Tibial artery (tissue), 4 donors: ENCODE data around the gene LMF2.

Experiments
- DNase-seq, 2 donors: peaks; one replicate each; pipeline ENCODE4 v3.0.0-alpha.2; 2019
- H3K27ac ChIP-seq, 2 donors: fragments of 200-600 bp; sonication (generic) in 1 of 2; 1 replicate in 1 of 2; 2 replicates in 1 of 2; pipeline ENCODE4 v1.5.1; 2018 to 2019; ENCODE audit warnings: mild to moderate bottlenecking in 1 of 2
- H3K27me3 ChIP-seq, 2 donors: fragments of 200-600 bp; sonication (generic) in 1 of 2; one replicate each; pipeline versions ENCODE4 v1.5.1 to v1.6.0; 2016 to 2019
- H3K36me3 ChIP-seq, 3 donors: fragments of 200-600 bp; sonication (generic) in 2 of 3; one replicate each; pipeline ENCODE4 v1.5.1; 2016 to 2019; ENCODE audit warnings: mild to moderate bottlenecking in 2 of 3
- H3K4me1 ChIP-seq, 4 donors: fragments of 200-600 bp; sonication (generic) in 2 of 4; 1 replicate in 3 of 4; 2 replicates in 1 of 4; pipeline ENCODE4 v1.5.1; 2016 to 2019
- H3K4me3 ChIP-seq, 2 donors: fragments of 200-600 bp; sonication (generic) in 1 of 2; 1 replicate in 1 of 2; 2 replicates in 1 of 2; pipeline ENCODE4 v1.5.1; 2018 to 2019; ENCODE audit warnings: mild to moderate bottlenecking in 2 of 2
- H3K9me3 ChIP-seq, 3 donors: fragments of 200-600 bp; sonication (generic) in 1 of 3; one replicate each; pipeline ENCODE4 v1.5.1; 2016 to 2019
- intact Hi-C: fragments of 100-400 bp; cut with DNase I; formaldehyde crosslinking; loops from one replicate; pipeline ENCODE4 v1.15.0; 2023; ENCODE audit warnings: low total_unique reads
- TF ChIP-seq, protein P1 (sequence below), 2 experiments: fragments of 200-600 bp in 1 of 2; fragments of 450-650 bp in 1 of 2; IDR thresholded peaks; one replicate each; pipeline ENCODE4 v1.5.1; 2017 to 2019; ENCODE audit warnings: antibody characterized with exemption in 2 of 2, mild to moderate bottlenecking in 1 of 2, moderate library complexity in 1 of 2

The LMF2 gene

DNA sequence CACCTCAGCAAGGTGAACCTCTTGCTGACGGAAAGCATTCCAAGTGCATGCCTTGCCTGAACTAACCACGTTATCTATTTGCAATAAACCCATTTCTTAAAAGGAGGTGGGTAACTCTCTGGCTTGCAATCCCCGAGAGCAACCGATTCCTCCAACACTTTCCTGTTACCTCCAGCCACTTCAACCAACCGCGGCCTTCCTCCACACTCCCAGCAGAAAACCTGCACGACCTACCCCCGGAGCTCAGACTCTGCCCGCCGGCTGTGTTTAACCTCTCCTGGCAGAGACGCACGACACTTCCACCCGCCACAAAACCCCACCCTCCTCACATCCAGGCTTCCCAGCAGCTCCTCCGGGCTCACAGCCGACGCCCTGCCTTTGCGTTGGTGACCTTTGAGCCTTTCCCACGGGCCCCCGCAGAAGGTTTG, 17.2 kb upstream of the LMF2 start:
- Histone ChIP-seq H3K36me3 (peaks cover 21 to 45% (median 30%) of the 10 kb centered on the region in 3 donors), H3K4me3 (peak overlapping the region; percentile 65 to 77), H3K4me1 (peaks cover 0 to 36% (median 22%) of the 10 kb centered on the region in 4 donors), H3K27me3 (peaks cover 0 to 8% of the 10 kb centered on the region in 2 donors), H3K9me3 (no peaks in the 10 kb centered on the region), H3K27ac (peak overlapping the region; percentile 86 to 87)
- DNase-seq: no peak
- TF ChIP-seq, protein P1, sequence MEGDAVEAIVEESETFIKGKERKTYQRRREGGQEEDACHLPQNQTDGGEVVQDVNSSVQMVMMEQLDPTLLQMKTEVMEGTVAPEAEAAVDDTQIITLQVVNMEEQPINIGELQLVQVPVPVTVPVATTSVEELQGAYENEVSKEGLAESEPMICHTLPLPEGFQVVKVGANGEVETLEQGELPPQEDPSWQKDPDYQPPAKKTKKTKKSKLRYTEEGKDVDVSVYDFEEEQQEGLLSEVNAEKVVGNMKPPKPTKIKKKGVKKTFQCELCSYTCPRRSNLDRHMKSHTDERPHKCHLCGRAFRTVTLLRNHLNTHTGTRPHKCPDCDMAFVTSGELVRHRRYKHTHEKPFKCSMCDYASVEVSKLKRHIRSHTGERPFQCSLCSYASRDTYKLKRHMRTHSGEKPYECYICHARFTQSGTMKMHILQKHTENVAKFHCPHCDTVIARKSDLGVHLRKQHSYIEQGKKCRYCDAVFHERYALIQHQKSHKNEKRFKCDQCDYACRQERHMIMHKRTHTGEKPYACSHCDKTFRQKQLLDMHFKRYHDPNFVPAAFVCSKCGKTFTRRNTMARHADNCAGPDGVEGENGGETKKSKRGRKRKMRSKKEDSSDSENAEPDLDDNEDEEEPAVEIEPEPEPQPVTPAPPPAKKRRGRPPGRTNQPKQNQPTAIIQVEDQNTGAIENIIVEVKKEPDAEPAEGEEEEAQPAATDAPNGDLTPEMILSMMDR (IDR thresholded peaks at IDR 0.05): no peak
- intact Hi-C loops: loop anchor here (2.0 to 5.0 kb wide), 2 partner anchors 16 to 58 kb away; partner anchors contain the start of genes CHKB and NCAPH2

DNA sequence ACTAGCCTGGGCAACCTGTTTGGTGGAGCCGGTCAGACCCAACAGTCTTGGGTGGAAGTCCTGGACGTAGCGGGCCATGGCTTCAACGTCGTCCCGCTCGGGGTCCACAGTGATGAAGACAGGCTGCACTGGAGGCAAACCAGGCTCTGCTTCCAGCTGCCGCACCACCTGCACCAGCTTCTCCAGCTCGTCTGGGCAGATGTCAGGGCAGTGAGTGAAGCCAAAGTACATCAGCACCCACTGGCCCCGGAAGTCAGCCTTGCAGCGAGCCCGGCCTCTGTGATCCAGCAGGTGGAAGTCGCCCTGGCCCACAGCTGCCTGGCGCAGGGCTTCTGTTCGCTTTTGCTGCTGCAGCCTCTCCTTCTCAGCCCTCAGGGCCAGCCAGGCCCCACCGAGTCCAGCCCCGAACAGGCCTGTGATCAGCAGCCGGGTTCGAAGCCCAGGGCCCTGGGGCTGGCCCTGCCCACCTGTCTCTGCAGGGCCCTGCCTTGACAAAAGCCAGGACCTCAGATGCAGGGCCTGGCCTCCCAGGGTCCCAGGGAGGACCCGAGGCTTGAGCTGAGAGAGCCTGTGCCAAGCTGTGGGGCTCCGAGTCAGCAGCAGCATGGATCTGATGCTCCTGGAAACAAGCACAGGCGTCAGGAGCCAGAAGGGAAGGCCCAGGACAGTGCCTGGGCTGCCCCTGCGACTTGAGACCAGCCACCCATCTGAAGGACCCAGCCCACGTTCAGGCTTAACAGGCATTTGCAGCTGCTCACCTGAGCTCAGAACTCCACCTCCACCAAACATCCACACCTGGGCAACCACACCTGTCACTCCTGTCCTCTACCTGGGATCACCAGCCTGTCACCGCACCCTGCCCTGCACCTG, 16.5 kb upstream of the LMF2 start:
- peaks cover 0 to 29% (median 19%) of the 10 kb centered on the region in 4 donors for H3K4me1 ChIP-seq
- peak overlapping the region; percentile 65 to 77 for H3K4me3 ChIP-seq
- no peaks in the 10 kb centered on the region for H3K9me3 ChIP-seq
- no peak for DNase-seq
- TF ChIP-seq, protein P1 (IDR thresholded peaks at IDR 0.05): no peak
- intact Hi-C loops: loop anchor here (2.0 kb wide), 1 partner anchor 15 kb away; the partner anchor contains the start of gene NCAPH2
- H3K27me3 ChIP-seq: peaks cover 0 to 1% of the 10 kb centered on the region in 2 donors
- peaks cover 26 to 52% (median 36%) of the 10 kb centered on the region in 3 donors for H3K36me3 ChIP-seq
- no peak overlapping the region for H3K27ac ChIP-seq

DNA sequence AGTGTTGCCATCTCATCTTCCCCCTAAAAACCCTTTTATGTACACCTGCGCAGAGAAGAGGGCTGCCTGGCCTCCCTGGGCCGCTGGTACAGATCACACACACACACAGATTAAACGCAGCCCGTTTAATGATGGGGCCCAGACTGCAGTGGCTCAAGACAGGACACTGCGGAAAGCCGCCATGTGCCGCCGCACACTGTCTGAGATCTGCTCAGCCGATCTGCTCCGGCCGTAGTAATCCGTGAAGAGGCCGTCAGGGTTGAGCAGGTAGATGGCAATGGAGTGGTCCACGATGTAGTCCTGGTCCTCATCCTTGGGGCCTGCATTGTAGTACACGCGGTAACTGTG, 15.9 kb upstream of the LMF2 start:
- no peaks in the 10 kb centered on the region for H3K9me3 ChIP-seq
- peaks cover 32 to 58% (median 42%) of the 10 kb centered on the region in 3 donors for H3K36me3 ChIP-seq
- no peaks in the 10 kb centered on the region for H3K27me3 ChIP-seq
- DNase-seq: no peak
- TF ChIP-seq, protein P1 (IDR thresholded peaks at IDR 0.05): no peak
- no peak overlapping the region for H3K4me3 ChIP-seq
- peaks cover 0 to 27% (median 19%) of the 10 kb centered on the region in 4 donors for H3K4me1 ChIP-seq
- intact Hi-C loops: no loop called here
- no peak overlapping the region for H3K27ac ChIP-seq

DNA sequence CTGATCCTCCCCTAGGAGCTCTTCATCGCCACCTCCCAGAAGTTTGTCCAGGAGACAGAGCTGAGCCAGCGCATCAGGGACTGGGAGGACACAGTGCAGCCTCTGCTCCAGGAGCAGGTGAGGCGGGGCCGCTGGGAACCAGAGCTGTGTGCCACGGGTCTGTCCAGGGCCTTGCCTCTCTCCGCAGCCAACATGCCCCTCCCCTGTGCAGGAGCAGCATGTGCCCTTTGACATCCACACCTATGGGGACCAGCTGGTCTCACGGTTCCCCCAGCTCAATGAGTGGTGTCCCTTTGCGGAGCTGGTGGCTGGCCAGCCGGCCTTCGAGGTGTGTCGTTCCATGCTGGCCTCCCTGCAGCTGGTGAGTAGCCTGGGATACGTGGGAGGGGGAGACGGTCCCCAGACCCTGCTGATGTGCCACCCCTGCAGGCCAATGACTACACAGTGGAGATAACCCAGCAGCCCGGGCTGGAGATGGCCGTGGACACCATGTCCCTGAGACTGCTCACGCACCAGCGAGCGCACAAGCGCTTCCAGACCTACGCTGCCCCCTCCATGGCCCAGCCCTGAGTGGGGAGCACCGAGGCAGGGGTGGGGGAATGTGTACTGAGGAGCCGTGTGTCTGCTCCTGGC, 15.4 kb upstream of the LMF2 start:
- Histone ChIP-seq H3K4me3 (no peak overlapping the region), H3K9me3 (no peaks in the 10 kb centered on the region), H3K27me3 (no peaks in the 10 kb centered on the region), H3K27ac (no peak overlapping the region), H3K36me3 (peaks cover 36 to 63% (median 47%) of the 10 kb centered on the region in 3 donors), H3K4me1 (peaks cover 0 to 27% (median 19%) of the 10 kb centered on the region in 4 donors)
- TF ChIP-seq, protein P1 (IDR thresholded peaks at IDR 0.05): no peak
- intact Hi-C loops: no loop called here
- no peak for DNase-seq

DNA sequence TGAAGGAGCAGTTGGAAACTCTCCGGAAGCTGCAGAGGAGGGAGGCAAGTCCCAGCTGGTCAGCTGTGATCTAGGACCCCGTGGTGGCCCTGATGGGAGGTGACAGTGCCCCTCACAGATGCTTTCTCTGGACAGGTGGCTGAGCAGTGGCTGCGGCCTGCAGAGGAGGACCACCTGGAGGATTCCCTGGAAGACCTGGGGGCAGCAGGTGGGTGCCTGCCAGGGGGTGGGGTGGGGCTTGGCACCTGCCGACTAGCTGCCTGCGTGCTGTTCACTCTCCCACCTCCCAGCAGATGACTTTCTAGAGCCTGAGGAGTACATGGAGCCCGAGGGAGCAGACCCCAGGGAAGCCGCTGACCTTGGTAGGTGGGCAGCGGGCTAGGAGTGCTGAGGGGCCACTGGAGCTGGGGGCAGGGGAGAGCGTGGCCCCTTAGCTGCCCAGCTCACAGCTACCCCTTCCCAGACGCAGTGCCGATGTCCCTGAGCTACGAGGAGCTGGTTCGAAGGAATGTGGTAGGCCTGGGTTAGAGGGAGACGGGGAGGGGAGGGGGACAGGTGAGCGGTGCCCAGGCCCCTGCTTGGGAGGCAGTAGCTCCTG, 14.8 kb upstream of the LMF2 start:
- Histone ChIP-seq H3K4me3 (no peak overlapping the region), H3K27me3 (no peaks in the 10 kb centered on the region), H3K9me3 (no peaks in the 10 kb centered on the region), H3K4me1 (peaks cover 0 to 26% (median 19%) of the 10 kb centered on the region in 4 donors), H3K27ac (no peak overlapping the region), H3K36me3 (peaks cover 42 to 69% (median 53%) of the 10 kb centered on the region in 3 donors)
- intact Hi-C loops: no loop called here
- TF ChIP-seq, protein P1 (IDR thresholded peaks at IDR 0.05): no peak
- no peak for DNase-seq
